IPS-15b (cell line): Measurements from ENCODE around the gene PDPK1.
"Not testable (repeated sequence)": the region's sequence is repeated elsewhere in the genome, so short reads cannot be mapped to it uniquely, and the experiment has no call there.

ENCODE experiments used
- H3K27me3 ChIP-seq: one replicate; pipeline ENCODE4 v1.6.1; 2013; ENCODE audit warnings: low read length; ENCODE audit not compliant: control insufficient read depth, insufficient read depth
- H3K36me3 ChIP-seq: one replicate; pipeline ENCODE4 v1.6.1; 2013; ENCODE audit warnings: low read length; ENCODE audit not compliant: control insufficient read depth, insufficient read depth
- H3K4me1 ChIP-seq: one replicate; pipeline ENCODE4 v1.6.1; 2013; ENCODE audit warnings: mild to moderate bottlenecking, low read length; ENCODE audit not compliant: control insufficient read depth, insufficient read depth
- H3K4me3 ChIP-seq: one replicate; pipeline ENCODE4 v1.5.1; 2013; ENCODE audit warnings: low read depth, low read length
- H3K9ac ChIP-seq: one replicate; pipeline ENCODE4 v1.6.1; 2013; ENCODE audit warnings: low read depth, mild to moderate bottlenecking, low read length
- H3K9me3 ChIP-seq: one replicate; pipeline ENCODE4 v1.6.1; 2013; ENCODE audit warnings: mild to moderate bottlenecking, low read length; ENCODE audit not compliant: control insufficient read depth, insufficient read depth

Gene PDPK1

DNA sequence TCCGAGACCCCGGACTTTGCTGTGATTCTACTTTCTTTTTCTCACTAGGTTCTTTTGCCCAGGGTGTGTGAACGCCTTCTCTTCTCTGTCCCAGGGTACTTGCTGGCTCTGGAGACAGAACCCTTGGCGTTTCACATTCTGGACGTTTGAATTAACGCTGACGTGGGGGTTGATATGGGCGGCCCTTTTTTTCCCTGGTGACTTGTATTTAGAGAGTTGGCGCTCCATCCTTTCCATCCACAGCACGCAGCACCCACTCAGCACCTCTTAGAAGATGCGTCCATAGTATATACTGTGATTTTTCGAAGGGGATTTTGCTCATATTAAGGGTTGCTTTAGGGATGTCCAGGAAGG, 66.2 kb downstream of the PDPK1 start:
- H3K9ac ChIP-seq, result peak overlapping the region; percentile 90
- not testable (repeated sequence) for H3K36me3 ChIP-seq, H3K27me3 ChIP-seq, H3K9me3 ChIP-seq, H3K4me1 ChIP-seq
- H3K4me3 ChIP-seq, result peak overlapping the region; percentile 98

GRCh38 chr16:2606820-2607219, 69.0 kb downstream of the PDPK1 start:
- not testable (repeated sequence) for H3K4me3 ChIP-seq, H3K9ac ChIP-seq, H3K4me1 ChIP-seq

GRCh38 chr16:2609345-2609744, 71.5 kb downstream of the PDPK1 start:
- H3K27me3 ChIP-seq, H3K9me3 ChIP-seq, H3K4me1 ChIP-seq, H3K9ac ChIP-seq, H3K4me3 ChIP-seq: not testable (repeated sequence)
- H3K36me3 ChIP-seq, result peaks cover 11% of the 10 kb centered on the region

More at GRCh38 chr16:2606820-2607219, 69.0 kb downstream of the PDPK1 start:
- H3K9me3 ChIP-seq, H3K27me3 ChIP-seq: not testable (repeated sequence)
- peaks cover 11% of the 10 kb centered on the region for H3K36me3 ChIP-seq

GRCh38 chr16:2609827-2610470, 72.1 kb downstream of the PDPK1 start:
- no peaks in the 10 kb centered on the region for H3K4me1 ChIP-seq
- H3K36me3 ChIP-seq, result peaks cover 15% of the 10 kb centered on the region
- no peaks in the 10 kb centered on the region for H3K27me3 ChIP-seq
- H3K9ac ChIP-seq, result no peak overlapping the region
- no peak overlapping the region for H3K4me3 ChIP-seq
- no peaks in the 10 kb centered on the region for H3K9me3 ChIP-seq

DNA sequence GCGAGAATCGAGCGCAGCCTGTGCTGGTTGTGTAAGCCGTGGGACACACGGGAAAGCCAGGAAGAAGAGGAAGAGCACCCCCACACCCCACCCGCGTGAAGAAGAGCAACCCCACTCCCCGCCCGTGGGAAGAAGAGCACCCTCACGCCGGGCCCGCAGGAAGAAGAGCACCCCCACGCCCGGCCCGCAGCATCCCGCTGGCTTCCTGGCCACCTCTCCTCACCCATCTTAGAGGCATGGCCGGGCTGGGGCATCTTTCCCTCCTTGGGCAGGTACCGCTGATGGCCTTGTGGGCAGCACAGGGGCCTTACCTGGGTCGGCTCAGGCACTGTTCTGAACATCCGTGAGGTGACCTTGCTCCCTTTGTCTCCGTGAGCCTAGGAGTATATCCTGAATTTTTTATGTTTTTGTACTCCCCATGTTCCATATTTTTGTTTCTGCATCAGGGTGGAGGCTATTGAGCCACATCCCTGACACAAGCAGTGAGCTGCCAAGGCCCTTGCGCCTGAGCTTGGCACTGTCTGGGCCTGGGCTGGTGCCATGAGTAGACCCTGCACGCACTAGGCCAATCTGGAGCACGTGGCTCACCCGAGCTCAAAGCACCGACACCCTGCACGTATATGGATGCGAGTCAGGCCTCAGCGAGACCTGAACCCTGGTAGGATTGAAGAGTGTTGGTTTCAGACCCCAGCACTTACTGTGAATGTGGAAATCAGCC, 73.1 kb downstream of the PDPK1 start:
- Histone ChIP-seq H3K9me3 (no peaks in the 10 kb centered on the region), H3K9ac (no peak overlapping the region), H3K4me3 (no peak overlapping the region), H3K27me3 (no peaks in the 10 kb centered on the region), H3K4me1 (no peaks in the 10 kb centered on the region), H3K36me3 (peaks cover 16% of the 10 kb centered on the region)

- Histone ChIP-seq H3K27me3 (no peaks in the 10 kb centered on the region), H3K36me3 (peaks cover 16% of the 10 kb centered on the region), H3K9ac (no peak overlapping the region), H3K4me1 (no peaks in the 10 kb centered on the region), H3K9me3 (no peaks in the 10 kb centered on the region), H3K4me3 (no peak overlapping the region)
Measured at GRCh38 chr16:2611499-2611862, 73.7 kb downstream of the PDPK1 start.

DNA sequence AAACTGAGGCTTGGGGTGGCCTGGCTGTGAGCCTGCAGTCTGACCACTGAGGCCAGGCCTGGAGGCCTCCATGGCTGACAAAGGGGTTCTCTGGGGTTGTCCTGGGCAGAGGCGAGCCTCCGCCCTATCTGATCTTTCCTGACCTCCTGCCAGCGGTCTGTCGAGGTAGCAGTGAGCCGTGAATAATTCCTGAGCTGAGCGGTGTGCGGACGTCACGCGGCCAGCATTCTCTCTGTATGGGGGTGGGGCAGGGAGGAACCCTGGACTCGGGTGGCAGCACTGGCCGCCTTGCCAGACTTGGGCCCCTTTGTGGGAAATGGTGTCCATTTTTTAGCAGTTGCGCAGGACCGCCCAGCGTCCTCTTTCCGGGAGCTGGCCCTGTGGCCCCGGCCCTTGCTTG, 74.1 kb downstream of the PDPK1 start:
- not testable (repeated sequence) for H3K4me1 ChIP-seq, H3K9me3 ChIP-seq, H3K27me3 ChIP-seq, H3K4me3 ChIP-seq, H3K9ac ChIP-seq
- peaks cover 16% of the 10 kb centered on the region for H3K36me3 ChIP-seq

GRCh38 chr16:2613251-2613650, 75.4 kb downstream of the PDPK1 start:
- H3K9ac ChIP-seq, H3K9me3 ChIP-seq, H3K27me3 ChIP-seq, H3K4me3 ChIP-seq, H3K4me1 ChIP-seq: not testable (repeated sequence)
- peaks cover 16% of the 10 kb centered on the region for H3K36me3 ChIP-seq

DNA sequence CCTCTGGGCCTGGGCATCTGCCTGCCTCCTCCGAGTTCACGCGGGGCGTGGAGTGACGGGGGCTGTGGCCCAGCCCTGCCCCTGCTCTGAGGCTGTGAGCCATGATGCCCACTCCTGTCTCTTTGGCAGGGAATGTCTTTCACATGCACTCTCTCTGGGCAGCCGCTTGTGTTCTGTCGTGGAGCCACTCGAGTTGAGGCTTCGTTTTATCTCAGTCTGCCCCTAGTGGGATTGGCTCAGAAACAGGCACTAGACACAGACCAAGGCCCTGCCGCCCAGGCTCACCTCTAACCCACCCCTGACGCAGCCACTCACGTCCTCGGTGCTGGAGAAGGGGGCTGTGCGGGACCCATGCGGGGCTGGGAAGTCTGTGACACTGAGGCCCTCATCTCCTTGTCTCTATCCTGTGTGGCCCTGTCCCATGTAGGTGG, 77.0 kb downstream of the PDPK1 start:
- H3K9me3 ChIP-seq, result no peaks in the 10 kb centered on the region
- H3K4me3 ChIP-seq, result no peak overlapping the region
- H3K27me3 ChIP-seq, result no peaks in the 10 kb centered on the region
- H3K36me3 ChIP-seq, result peaks cover 16% of the 10 kb centered on the region
- no peaks in the 10 kb centered on the region for H3K4me1 ChIP-seq
- H3K9ac ChIP-seq, result no peak overlapping the region

DNA sequence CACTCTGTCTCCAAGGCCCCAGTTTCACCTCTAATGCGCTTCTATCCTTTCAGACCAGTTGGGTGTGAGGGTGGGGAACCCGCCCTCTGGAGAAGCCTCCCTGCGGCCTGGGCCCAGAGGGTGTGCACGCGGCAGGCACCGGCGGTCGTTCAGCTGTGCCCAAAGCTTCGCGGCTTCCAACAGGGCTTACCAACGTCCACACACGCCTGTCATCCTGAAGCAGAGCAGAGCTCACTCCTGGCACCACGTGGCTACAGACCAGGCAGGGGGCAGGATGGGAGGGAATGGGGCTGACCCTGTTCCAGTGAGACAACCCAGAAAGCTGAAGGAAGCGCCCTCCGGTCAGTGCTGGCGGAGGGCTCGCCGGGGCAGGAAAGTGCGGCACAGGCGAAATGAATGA, 81.1 kb downstream of the PDPK1 start:
- H3K4me3 ChIP-seq, H3K4me1 ChIP-seq, H3K27me3 ChIP-seq, H3K9ac ChIP-seq, H3K9me3 ChIP-seq, H3K36me3 ChIP-seq: not testable (repeated sequence)

GRCh38 chr16:2619628-2620027, 81.8 kb downstream of the PDPK1 start:
- not testable (repeated sequence) for H3K9ac ChIP-seq, H3K4me3 ChIP-seq, H3K4me1 ChIP-seq, H3K9me3 ChIP-seq, H3K36me3 ChIP-seq, H3K27me3 ChIP-seq

DNA sequence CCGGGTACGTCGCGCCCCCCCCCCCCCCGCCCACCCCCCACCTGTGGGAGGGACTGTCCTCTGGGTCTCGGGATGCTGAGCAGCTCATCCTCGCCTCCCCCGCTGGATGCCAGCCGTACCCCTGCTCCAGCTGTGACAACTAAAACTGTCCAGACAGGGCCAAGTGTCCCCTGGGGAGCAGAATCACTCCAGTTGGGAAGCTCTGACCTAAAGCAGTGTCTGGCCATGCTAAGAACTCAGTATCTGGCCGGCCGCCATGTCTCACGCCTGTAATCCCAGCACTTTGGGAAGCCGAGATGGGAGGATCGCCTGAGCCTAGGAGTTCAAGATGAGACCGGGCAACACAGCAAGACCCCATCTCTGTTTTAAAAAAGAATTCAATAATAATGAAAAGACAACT, 83.0 kb downstream of the PDPK1 start:
- H3K9me3 ChIP-seq, H3K9ac ChIP-seq, H3K4me3 ChIP-seq, H3K27me3 ChIP-seq, H3K36me3 ChIP-seq, H3K4me1 ChIP-seq: not testable (repeated sequence)
